Parathyroid adenoma (tissue), 2 donors: ENCODE results near the gene ABI3BP.

Source experiments
- H2AFZ ChIP-seq: fragments of 300-600 bp; sonication (generic); one replicate; pipeline ENCODE4 v1.7.0; 2017; ENCODE audit warnings: antibody characterized with exemption, mild to moderate bottlenecking
- H3K27ac ChIP-seq: fragments of 300-600 bp; sonication (generic); one replicate; pipeline ENCODE4 v1.7.0; 2017
- H3K27me3 ChIP-seq: fragments of 300-600 bp; sonication (generic); one replicate; pipeline ENCODE4 v1.7.0; 2017; ENCODE audit warnings: low read length; ENCODE audit not compliant: control insufficient read depth, insufficient read depth
- H3K36me3 ChIP-seq: fragments of 300-600 bp; sonication (generic); one replicate; pipeline ENCODE4 v1.7.0; 2017; ENCODE audit warnings: low read length; ENCODE audit not compliant: control insufficient read depth, insufficient read depth
- H3K4me1 ChIP-seq: fragments of 300-600 bp; sonication (generic); one replicate; pipeline ENCODE4 v1.7.0; 2017; ENCODE audit warnings: control low read depth
- H3K4me2 ChIP-seq: fragments of 300-600 bp; sonication (generic); one replicate; pipeline ENCODE4 v1.7.0; 2017; ENCODE audit warnings: low read length
- H3K4me3 ChIP-seq: fragments of 300-600 bp; sonication (generic); one replicate; pipeline ENCODE4 v1.7.0; 2017; ENCODE audit warnings: low read depth, low read length
- H3K79me2 ChIP-seq: fragments of 300-600 bp; sonication (generic); one replicate; pipeline ENCODE4 v1.7.0; 2017; ENCODE audit warnings: control low read depth
- H3K9ac ChIP-seq: fragments of 300-600 bp; sonication (generic); one replicate; pipeline ENCODE4 v1.7.0; 2017; ENCODE audit warnings: mild to moderate bottlenecking
- H3K9me3 ChIP-seq: fragments of 300-600 bp; sonication (generic); one replicate; pipeline ENCODE4 v1.7.0; 2017; ENCODE audit warnings: low read length; ENCODE audit not compliant: control insufficient read depth
- CTCF ChIP-seq: fragments of 300-600 bp; sonication (generic); IDR thresholded peaks from one replicate; pipeline ENCODE4 v1.7.0; 2017; ENCODE audit warnings: antibody characterized with exemption, mild to moderate bottlenecking
- donor health status: primary hyperparathyroidism.

Gene ABI3BP

GRCh38 chr3:101037613-101038012 lies 44.4 kb upstream of the ABI3BP start:
- Histone ChIP-seq H3K4me3 (no peak overlapping the region), H3K27ac (no peak overlapping the region), H3K27me3 (no peaks in the 10 kb centered on the region), H3K36me3 (no peaks in the 10 kb centered on the region), H2AFZ (no peak overlapping the region), H3K79me2 (no peaks in the 10 kb centered on the region), H3K4me1 (no peaks in the 10 kb centered on the region), H3K4me2 (no peak overlapping the region), H3K9me3 (no peaks in the 10 kb centered on the region), H3K9ac (no peak overlapping the region)
- TF ChIP-seq CTCF: no peak

GRCh38 chr3:101036676-101037075 lies 43.5 kb upstream of the ABI3BP start:
- no peaks in the 10 kb centered on the region for H3K4me1 ChIP-seq
- no peak overlapping the region for H3K4me3 ChIP-seq
- H3K9me3 ChIP-seq: no peaks in the 10 kb centered on the region
- no peaks in the 10 kb centered on the region for H3K36me3 ChIP-seq
- no peak overlapping the region for H2AFZ ChIP-seq
- no peak overlapping the region for H3K9ac ChIP-seq
- H3K27me3 ChIP-seq: no peaks in the 10 kb centered on the region
- H3K27ac ChIP-seq: no peak overlapping the region
- H3K79me2 ChIP-seq: no peaks in the 10 kb centered on the region
- TF ChIP-seq CTCF: no peak
- H3K4me2 ChIP-seq: no peak overlapping the region

- Histone ChIP-seq H3K9me3 (no peaks in the 10 kb centered on the region), H3K27ac (no peak overlapping the region), H3K9ac (no peak overlapping the region), H3K4me2 (no peak overlapping the region), H3K36me3 (no peaks in the 10 kb centered on the region), H3K27me3 (no peaks in the 10 kb centered on the region), H3K4me1 (no peaks in the 10 kb centered on the region), H3K79me2 (no peaks in the 10 kb centered on the region), H2AFZ (no peak overlapping the region), H3K4me3 (no peak overlapping the region)
- no peak for TF ChIP-seq CTCF
These were observed 43.0 kb upstream of the ABI3BP start for GRCh38 chr3:101036213-101036618.

GRCh38 chr3:101027286-101027685 lies 34.1 kb upstream of the ABI3BP start:
- no peaks in the 10 kb centered on the region for H3K9me3 ChIP-seq
- H3K4me3 ChIP-seq: no peak overlapping the region
- H3K4me2 ChIP-seq: no peak overlapping the region
- H3K27ac ChIP-seq: no peak overlapping the region
- H3K27me3 ChIP-seq: no peaks in the 10 kb centered on the region
- H3K36me3 ChIP-seq: no peaks in the 10 kb centered on the region
- no peaks in the 10 kb centered on the region for H3K4me1 ChIP-seq
- TF ChIP-seq CTCF: no peak
- H3K9ac ChIP-seq: no peak overlapping the region
- no peak overlapping the region for H2AFZ ChIP-seq
- H3K79me2 ChIP-seq: no peaks in the 10 kb centered on the region

GRCh38 chr3:101026881-101027280 lies 33.7 kb upstream of the ABI3BP start:
- Histone ChIP-seq H3K27ac (no peak overlapping the region), H3K9me3 (no peaks in the 10 kb centered on the region), H3K4me1 (no peaks in the 10 kb centered on the region), H2AFZ (no peak overlapping the region), H3K4me3 (no peak overlapping the region), H3K36me3 (no peaks in the 10 kb centered on the region), H3K27me3 (no peaks in the 10 kb centered on the region), H3K4me2 (no peak overlapping the region), H3K9ac (no peak overlapping the region), H3K79me2 (no peaks in the 10 kb centered on the region)
- TF ChIP-seq CTCF: no peak
